ENCODE results near the gene SNX14.
"Not testable (repeated sequence)": the region's sequence is repeated elsewhere in the genome, so short reads cannot be mapped to it uniquely, and the experiment has no call there.

SNX14 gene

DNA sequence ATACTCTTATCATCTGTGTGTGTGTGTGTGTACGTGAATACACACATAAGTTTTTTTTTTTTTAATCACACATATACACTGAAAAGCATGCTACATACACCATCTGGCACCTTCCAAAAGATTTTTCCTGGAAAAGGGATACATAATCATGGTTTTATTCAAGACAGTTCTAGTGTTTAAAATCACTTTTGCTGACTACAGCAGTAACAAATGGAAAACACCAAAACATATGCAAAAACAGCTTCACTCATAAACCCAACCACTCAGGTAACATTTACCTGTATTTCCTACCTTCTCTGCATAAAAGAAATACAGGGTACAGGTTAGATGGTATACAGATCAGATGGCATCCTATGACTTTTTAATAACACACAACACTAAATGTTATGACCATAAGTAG, 2.5 kb downstream of the SNX14 start:
- no peak for DNase-seq (ENCODE audit: low read depth)

DNA sequence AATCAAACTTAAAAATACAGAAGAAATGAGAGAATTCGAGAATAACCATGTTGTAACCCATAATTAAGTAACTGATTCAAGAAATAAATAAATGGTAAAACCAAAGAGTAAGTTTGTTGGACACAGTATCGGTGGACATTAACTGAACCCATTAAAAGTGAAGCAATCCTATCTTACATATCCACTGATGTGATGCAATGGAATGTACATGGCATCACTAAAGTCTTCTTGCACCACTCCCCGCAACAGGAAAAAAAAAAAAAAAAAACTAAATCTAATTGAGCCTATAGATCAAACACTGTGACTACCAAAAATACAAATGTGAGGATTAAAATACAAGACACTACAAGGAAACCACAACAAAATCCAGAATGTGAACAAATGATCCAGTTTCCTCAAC, 7.9 kb downstream of the SNX14 start:
- DNase-seq (ENCODE audit: low read depth): no peak

DNA sequence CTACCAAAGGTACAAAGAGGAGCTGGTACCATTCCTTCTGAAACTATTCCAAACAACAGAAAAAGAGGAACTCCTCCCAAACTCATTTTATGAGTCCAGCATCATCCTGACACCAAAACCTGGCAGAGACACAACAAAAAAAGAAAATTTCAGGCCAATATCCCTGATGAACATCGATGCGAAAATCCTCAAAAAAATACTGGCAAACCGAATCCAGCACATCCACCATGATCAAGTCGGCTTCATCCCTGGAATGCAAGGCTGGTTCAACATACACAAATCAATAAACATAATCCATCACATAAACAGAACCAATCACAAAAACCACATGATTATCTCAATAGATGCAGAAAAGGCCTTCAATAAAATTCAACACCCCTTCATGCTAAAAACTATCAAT, 10.8 kb downstream of the SNX14 start:
- not testable (repeated sequence) for DNase-seq (ENCODE audit: low read depth)

DNA sequence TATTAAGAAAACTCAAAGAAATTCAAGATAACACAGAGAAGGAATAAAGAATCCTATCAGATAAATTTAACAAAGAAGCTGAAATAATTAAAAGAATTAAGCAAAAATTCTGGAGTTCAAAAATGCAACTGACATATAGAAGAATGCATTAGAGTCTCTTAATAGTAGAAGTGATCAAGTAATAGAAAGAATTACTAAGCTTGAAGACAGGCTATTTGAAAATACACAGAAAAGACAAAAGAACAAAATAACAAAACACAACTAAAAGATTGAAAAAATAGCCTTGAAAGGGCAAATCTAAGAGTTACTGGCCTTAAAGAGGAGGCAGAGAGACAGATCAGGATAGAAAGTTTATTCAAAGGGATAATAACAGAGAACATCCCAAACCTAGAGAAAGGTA, 12.1 kb downstream of the SNX14 start:
- DNase-seq (ENCODE audit: low read depth): no peak

DNA sequence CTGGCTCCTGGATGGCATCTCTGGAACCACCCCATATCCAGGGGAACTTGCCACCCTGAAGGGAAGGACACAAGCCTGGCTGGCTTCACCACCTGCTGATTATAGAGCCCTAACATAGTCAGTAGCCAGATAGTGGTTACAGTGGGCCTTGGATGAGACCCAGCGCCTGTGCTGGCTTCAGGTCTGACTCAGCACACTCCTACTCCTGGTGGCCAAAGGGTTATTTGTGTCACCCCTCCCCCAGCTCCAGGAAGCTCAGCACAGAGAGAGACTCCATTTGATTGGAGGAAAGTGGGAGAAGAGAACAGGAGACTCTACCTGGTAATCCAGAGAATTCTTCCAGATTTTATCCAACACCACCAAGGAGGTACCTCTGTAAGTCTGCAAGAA, 12.8 kb downstream of the SNX14 start:
- no peak for DNase-seq (ENCODE audit: low read depth)

DNA sequence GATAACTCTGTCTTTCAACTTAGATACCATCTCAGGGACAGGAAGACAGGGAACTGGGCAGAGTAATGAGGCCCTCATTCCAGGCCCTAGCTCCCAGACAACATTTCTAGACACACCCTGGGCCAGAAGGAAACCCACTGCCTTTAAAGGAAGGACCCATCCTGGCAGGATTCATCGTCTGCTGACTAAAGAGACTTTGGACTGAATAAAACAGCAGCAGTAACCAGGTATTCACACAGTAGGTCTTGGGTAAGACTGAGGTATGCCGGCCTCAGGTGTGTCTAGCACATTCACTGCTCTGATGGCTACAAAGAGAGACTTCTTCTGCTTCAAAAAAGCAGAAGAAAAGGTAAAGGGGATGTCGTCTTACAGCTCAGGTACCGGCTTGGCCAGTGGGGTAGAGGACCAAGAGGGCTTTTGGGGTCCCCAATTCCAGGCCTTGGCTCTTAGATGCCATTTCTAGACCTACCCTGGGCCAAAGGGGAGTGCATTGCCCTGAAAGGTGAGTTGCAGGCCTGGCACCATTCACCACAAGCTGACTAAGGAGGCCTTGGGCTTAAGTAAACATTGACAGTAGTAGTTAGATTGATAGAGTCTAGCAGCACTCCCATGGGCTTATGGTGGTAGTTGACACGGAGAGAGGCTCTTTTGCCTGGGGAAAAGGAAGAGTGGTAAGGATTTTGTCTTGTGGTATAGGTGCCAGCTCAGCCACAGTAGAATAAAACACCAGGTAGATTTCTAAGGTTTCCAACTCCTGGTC, 13.4 kb downstream of the SNX14 start:
- no peak for DNase-seq (ENCODE audit: low read depth)

DNA sequence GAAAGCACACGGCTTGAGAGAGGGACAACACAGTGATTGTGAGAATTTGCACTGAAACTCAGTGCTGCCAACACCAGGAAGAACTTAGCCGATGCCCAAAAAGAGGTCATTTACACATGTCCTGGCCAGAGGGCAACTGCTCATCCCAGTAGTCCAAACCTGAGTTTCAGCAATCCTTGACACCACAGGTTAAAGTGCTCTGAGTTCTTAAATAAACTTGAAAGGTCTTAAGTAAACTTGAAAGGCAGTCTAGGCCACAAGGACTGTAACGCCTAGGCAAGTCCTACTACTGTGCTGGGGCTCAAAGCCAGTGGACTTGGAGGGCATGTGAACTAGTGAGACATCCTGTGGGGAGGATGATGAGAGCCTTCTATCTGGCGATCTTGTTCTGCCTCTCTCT, 14.1 kb downstream of the SNX14 start:
- DNase-seq (ENCODE audit: low read depth): no peak

DNA sequence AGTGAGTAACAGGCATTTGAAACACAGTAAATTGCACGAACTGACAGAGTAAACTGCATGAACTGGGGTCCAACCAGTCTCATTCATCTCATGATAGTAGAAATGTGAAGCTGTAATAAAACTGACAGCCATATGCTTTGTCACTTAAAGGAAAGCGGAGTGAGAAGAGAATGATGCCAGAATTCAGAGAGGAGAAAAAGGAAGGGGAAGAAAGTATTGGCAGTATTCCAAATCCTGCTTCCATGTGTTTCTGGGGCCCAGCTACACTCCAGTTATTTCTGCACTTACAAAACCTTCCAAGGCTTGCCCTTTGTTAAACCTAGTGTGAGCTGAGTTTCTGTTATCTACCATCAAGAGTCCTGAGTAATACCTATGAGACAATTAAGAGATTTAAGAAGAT, 17.2 kb downstream of the SNX14 start:
- no peak for DNase-seq (ENCODE audit: low read depth)

DNA sequence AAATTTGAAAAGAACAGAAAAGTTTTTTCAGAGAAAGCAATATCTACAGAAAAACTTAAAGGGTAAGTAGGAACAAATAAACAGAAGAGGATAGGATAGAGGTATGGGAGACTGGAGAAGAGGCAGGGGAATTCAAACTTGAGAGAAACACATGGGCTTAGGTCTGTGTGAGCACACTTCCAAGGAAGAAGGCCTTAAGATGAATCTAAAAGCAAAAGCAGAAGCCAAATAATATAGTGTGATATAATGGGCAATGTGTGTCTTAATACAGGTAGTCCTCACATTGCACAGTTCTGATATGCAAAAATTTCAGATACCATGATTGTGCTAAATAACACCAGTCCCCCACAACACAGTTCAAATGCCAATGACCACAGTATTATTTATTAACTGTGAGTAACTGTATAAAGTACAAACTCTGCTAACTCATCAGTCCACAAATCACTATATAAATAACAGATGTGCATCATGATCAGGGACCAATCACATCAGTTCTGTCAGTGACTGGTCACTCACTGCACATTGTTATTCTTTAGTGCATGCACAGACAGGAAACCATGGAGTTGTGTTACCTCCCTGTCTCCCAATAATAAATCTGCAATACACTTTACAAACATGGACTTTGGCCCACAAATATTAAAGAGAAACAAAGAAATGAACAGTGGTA, 18.6 kb downstream of the SNX14 start:
- no peak for DNase-seq (ENCODE audit: low read depth)

DNA sequence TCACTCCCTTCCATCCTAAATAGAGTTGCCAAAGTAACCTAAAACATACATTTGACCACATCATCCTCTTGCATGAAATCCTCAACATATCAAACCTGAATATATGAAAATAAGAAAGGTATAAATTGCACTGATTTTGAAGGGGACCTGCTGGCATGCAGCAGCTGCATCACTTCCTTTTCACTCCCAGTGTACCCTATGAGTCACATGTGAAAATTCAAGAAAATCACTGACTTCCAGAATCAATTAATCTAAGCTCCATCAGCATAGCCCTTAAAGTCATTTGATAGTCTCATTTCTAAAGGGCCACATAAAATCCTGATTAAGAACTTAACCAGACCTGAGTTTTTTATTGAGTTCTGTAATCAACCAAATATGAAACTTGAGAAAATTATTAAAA, 24.3 kb downstream of the SNX14 start:
- DNase-seq (ENCODE audit: low read depth): no peak

DNA sequence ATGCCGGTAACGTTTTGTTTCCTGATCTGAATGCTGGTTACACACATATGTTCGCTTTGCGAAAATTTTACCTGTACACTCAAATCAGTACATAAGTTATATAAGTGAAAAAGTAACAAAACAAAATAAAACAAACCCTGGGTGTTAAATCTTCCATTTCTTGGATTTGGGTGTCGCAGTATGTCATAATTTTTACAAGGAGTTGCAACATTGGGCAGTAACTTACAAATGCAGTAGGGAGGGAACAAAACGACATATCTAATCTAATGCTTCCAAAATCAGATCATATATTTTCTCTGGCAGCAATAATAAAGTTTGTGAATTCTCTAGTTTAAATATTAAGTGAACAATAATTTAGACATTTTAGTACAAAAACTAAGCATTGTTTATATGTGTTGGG, 25.2 kb downstream of the SNX14 start:
- DNase-seq (ENCODE audit: low read depth): no peak

DNA sequence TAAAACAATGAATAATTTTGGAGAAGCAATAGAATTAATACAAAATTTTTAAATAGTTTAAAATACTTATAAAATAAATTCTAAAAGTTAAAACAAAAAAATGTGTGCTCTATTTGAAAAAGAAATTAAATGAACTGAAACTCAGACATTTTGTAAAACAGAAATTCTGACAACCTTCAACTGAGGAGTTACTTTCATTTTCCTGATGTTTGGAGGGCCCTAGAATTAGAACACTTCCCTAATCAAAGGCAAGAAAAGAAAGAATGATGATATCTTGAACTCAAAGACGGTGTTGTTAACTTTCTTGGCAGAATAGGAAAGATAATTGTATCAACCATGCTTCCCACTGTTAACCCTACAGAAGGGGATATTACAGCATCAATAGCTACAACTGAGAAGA, 27.9 kb downstream of the SNX14 start:
- DNase-seq (ENCODE audit: low read depth): no peak

DNA sequence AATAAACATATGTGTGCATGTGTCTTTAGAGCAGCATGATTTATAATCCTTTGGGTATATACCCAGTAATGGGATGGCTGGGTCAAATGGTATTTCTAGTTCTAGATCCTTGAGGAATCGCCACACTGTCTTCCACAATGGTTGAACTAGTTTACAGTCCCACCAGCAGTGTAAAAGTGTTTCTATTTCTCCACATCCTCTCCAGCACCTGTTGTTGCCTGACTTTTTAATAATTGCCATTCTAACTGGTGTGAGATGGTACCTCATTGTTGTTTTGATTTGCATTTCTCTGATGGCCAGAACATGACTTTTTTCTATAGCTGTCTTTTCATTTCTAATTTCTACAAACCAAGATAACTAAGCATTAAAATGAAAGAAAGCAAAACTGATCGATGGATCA, 29.4 kb downstream of the SNX14 start:
- not testable (repeated sequence) for DNase-seq (ENCODE audit: low read depth)

DNA sequence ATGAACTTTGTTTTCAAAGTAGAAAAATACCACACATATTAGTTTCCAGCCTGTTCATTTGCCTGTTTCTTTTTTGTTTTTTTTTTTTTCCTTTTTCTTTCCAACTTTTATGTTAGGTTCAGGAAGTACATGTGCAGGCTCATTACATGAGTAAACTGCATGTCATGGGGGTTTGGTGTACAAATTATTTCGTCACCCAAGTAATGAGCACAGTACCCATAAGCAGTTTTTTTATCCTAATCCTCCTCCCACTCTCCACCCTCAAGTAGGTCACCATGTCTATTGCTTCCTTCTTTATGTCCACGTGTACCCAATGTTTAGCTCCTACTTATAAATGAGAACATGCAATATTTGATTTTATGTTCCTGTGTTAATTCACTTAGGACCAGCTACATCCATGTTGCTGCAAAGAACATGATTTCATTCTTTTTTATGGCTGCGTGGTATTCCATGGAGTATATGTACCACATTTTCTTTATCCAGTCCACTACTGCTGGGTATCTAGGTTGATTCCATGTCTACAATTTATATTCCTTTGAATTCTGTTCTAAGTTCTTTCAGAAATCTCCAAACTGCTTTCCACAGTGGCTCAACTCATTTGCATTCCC, 31.8 kb downstream of the SNX14 start:
- DNase-seq (ENCODE audit: low read depth): no peak

DNA sequence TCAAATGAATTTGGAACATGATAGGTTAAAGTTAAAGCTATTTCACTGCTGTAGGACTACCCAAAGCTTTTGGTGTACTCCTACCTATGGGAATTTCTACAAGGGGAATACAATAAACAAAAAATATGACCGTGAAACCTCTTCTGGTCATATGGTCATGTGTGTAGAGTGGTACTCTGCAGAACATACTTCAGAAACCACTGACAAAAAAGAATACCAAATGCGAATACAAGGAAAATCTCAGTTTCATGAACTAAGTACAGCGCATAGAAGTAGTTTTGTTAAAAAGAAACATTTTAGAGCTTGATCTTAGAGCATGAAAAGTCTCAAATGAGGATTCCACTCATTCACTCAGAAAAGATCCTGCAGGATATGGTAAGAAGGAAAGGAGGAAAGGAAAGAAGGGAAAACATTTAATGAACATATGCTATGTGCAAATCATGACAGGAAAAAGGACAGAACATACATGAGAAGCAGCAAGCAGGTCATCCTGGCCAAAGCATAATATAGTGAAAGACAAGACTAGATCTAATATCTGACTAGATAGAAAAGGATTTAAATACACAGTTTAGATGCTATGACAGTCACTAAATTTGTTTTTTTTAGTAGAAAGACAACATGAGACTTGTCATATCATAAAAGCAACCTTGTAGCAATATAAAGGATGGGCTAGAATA, 36.5 kb downstream of the SNX14 start:
- no peak for DNase-seq (ENCODE audit: low read depth)

DNA sequence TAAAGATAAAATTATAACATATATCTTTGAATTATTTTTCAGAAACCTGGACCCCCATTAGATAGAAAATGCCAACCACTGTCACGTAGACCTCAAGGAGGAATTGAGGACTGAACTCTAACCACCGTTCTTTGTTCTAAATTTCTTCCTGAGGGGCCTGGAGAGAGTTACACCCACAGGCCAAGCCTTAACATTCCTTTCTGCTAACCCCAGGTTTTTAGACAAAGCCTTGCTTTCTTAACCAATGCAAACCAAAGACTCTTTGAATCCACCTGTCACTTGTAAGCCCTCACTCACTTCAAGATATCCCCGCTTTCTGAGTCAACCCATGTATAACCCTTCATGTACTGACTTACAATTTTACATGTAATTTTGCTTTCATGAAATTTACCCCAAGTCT, 41.0 kb downstream of the SNX14 start:
- no peak for DNase-seq (ENCODE audit: low read depth)

DNA sequence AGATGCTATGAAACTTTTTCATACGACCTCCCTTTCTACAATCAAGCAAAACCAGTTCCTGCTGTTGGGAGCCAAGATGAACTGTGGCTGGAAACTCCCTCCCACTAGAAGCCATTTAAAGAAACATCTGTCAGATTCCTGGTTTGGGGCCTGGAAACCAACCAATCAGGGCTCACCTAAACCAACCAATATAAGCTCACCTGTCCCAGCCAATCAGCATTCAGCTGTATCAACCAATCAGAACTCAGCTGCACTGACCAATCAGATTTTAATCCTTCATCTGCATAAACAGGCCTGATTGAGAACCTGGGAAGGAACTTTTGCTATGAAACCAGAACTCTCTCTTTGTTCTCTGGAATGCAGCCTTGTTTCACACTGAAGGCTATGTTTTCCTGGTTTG, 42.4 kb downstream of the SNX14 start:
- no peak for DNase-seq (ENCODE audit: low read depth)

DNA sequence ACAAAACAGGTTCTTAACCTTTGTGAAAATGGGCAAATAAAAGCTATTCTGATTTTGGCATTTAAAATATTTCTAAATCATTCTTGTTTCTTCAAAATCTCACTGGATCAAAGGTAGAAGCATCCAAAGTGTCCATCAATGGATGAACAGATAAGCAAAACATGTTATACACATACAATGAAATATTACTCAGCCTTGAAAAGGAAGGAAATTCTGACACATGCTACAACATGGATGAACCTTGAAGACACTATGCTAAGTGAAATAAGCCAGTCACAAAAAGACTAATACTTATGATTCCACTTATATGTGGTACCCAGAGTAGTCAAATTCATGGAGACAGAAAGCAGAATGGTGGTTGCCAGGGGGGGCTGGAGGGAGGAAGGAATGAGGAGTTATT, 45.9 kb downstream of the SNX14 start:
- DNase-seq (ENCODE audit: low read depth): no peak

DNA sequence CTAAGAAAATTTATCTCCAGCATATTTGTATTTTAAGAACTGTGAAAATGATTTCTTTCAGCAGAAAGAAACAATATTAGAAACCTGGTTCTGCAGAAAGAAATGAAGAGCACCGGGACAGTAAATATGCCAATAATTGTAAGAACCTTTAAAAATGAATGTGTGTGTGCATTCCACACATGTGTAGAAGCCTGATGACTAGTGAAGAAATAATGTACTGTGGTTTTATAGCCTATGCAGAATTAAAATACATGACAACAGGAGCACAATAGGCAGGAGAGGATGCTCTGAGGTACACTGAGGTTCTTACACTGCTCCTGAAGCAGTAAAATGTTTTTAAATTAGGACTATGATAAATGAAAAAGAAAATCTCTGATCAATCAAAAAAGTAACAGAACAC, 48.9 kb downstream of the SNX14 start:
- no peak for DNase-seq (ENCODE audit: low read depth)

DNA sequence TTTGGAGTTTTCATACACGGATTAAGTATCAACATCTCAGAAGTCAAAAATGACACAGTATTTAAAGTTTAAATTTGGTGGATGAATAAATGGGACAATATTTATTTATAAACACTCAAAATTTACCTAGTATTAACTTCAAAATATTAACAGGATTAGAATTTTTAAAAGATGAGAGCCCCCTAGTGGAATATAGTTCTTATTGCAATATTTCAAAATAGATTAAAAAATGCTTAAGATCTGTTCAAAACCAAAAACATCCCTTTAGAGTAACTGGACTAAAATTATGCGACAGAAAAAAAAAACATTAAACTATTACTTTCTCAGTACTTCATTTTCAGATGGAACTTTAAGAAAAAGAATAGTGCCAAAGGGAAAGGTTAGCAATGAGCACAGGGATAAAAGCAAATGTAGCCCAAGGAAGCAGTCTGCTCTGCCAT, 56.6 kb downstream of the SNX14 start:
- DNase-seq (ENCODE audit: low read depth): no peak

DNA sequence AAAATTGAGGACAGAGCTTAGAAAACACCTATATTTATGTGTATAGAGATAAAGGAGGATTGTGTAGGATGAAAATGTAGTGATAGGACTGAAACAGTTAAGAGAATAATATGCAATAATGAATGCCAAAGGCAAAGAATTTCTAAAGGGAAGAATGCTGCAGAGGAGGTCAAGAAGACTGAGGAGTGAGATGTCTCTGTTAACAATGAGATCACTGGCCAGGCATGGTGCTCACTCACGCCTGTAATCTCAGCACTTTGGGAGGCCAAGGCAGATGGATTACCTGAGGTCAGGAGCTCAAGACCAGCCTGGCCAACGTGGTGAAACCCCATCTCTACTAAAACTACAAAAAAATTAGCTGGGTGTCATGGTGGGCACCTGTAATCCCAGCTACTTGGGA, 69.4 kb downstream of the SNX14 start:
- not testable (repeated sequence) for DNase-seq (ENCODE audit: low read depth)

DNA sequence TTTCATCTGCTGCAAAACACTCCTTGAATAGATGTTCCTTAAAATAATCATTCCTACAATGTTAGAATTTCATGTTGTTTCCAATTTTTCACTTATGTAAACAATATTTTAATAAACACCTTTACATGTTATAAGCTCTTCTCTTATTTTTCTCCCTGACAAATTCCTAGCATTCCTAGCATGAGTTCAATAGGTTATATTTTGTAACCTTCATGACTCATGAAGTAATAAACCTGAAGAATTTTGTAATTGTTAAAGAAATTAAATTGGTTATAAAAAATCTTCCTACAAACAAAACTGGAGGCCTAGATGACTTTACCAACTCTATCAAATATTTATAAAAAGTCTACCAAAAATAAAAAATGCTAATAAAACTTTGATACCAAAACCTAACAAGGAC, 77.5 kb downstream of the SNX14 start:
- no peak for DNase-seq (ENCODE audit: low read depth)
